GM12891 (cell line): ENCODE measurements around the gene JADE2.

ENCODE experiments used
- PAX5 ChIP-seq: IDR thresholded peaks from 2 replicates; pipeline ENCODE4 v1.6.1; 2011; ENCODE audit warnings: low read length, moderate library complexity, mild to moderate bottlenecking; ENCODE audit not compliant: insufficient read depth, severe bottlenecking
- POLR2A ChIP-seq: IDR thresholded peaks from 2 replicates; pipeline ENCODE4 v1.6.1; 2011; ENCODE audit warnings: low read depth, low read length, control low read depth
- POLR2AphosphoS5 ChIP-seq: IDR thresholded peaks from 2 replicates; pipeline ENCODE4 v1.6.1; 2011; ENCODE audit warnings: low read depth, low read length, control low read depth
- POU2F2 ChIP-seq: IDR thresholded peaks from 2 replicates; pipeline ENCODE4 v1.6.1; 2011; ENCODE audit warnings: low read depth, mild to moderate bottlenecking, control low read depth, low read length, moderate library complexity
- SPI1 ChIP-seq: IDR thresholded peaks from 2 replicates; pipeline ENCODE4 v1.6.1; 2011; ENCODE audit warnings: low read depth, low read length, control low read depth
- TAF1 ChIP-seq: IDR thresholded peaks from 2 replicates; pipeline ENCODE4 v1.6.1; 2011; ENCODE audit warnings: low read depth, low read length, control low read depth

GRCh38 chr5:134568761-134569695 lies 43.6 kb downstream of the JADE2 start:
- TF ChIP-seq POLR2AphosphoS5 (no peak), POU2F2 (no peak), POLR2A (no peak), TAF1 (no peak), SPI1 (no peak), PAX5 (no peak)
